Liver (tissue), 9 donors: Measurements from ENCODE around the gene C3orf70. TPM values are rescaled to one million over a fixed set of nuclear protein-coding genes. Genes with fewer than 3 reads are reported as not detected.
A peak's percentile ranks its signal among the peaks of the same experiment; 100 is the strongest.

ENCODE experiments used
- DNase-seq: peaks from one replicate; pipeline ENCODE4 v3.0.0-alpha.2; 2017; ENCODE audit warnings: low spot score
- H3K27ac ChIP-seq, 2 donors: one replicate each; pipeline ENCODE4 v1.7.0; 2013; ENCODE audit warnings: inconsistent platforms in 2 of 2, low read length in 2 of 2, control low read depth in 1 of 2, low read depth in 1 of 2, mild to moderate bottlenecking in 1 of 2
- H3K27me3 ChIP-seq, 4 donors: one replicate each; pipeline versions ENCODE4 v1.6.1 to v1.7.0; 2013; ENCODE audit warnings: low read length in 3 of 4, inconsistent platforms in 1 of 4, mild to moderate bottlenecking in 1 of 4, moderate library complexity in 1 of 4; ENCODE audit not compliant: control insufficient read depth in 4 of 4, insufficient read depth in 4 of 4
- H3K36me3 ChIP-seq, 4 donors: one replicate each; pipeline versions ENCODE4 v1.6.1 to v1.7.0; 2013; ENCODE audit warnings: low read length in 3 of 4, mild to moderate bottlenecking in 3 of 4, low read depth in 1 of 4, moderate library complexity in 1 of 4; ENCODE audit not compliant: control insufficient read depth in 4 of 4, insufficient read depth in 3 of 4
- H3K4me1 ChIP-seq, 4 donors: one replicate each; pipeline versions ENCODE4 v1.6.1 to v1.7.0; 2013; ENCODE audit warnings: low read length in 3 of 4, mild to moderate bottlenecking in 3 of 4, moderate library complexity in 1 of 4; ENCODE audit not compliant: control insufficient read depth in 4 of 4, insufficient read depth in 4 of 4
- H3K4me3 ChIP-seq, 3 donors: one replicate each; pipeline versions ENCODE4 v1.6.1 to v1.7.0; 2013; ENCODE audit warnings: low read length in 3 of 3, control low read depth in 1 of 3, low read depth in 1 of 3, mild to moderate bottlenecking in 1 of 3
- H3K9ac ChIP-seq, 2 donors: one replicate each; pipeline ENCODE4 v1.7.0; 2013; ENCODE audit warnings: low read length in 2 of 2, mild to moderate bottlenecking in 2 of 2, moderate library complexity in 2 of 2, control low read depth in 1 of 2, low read depth in 1 of 2
- H3K9me3 ChIP-seq, 4 donors: one replicate each; pipeline versions ENCODE4 v1.6.1 to v1.7.0; 2013; ENCODE audit warnings: low read length in 3 of 4; ENCODE audit not compliant: control insufficient read depth in 4 of 4
- EGR1 ChIP-seq, 2 donors: IDR thresholded peaks; 2 replicates each; pipeline ENCODE4 v1.6.1; 2016 to 2018; ENCODE audit warnings: antibody characterized with exemption in 2 of 2, low read depth in 2 of 2
- FOXA1 ChIP-seq: IDR thresholded peaks from 2 replicates; pipeline ENCODE4 v1.6.1; 2016; ENCODE audit warnings: antibody characterized with exemption
- FOXA2 ChIP-seq: IDR thresholded peaks from 2 replicates; pipeline ENCODE4 v1.6.1; 2016; ENCODE audit warnings: antibody characterized with exemption
- GABPA ChIP-seq, 2 donors: IDR thresholded peaks in 1 of 2; conservative IDR thresholded peaks in 1 of 2; 2 replicates each; pipeline ENCODE4 v1.6.1; 2016; ENCODE audit warnings: antibody characterized with exemption in 2 of 2, mild to moderate bottlenecking in 1 of 2, moderate library complexity in 1 of 2
- HNF4A ChIP-seq, 2 donors: conservative IDR thresholded peaks; 2 replicates each; pipeline ENCODE4 v1.6.1; 2016; ENCODE audit warnings: antibody characterized with exemption in 2 of 2, mild to moderate bottlenecking in 2 of 2
- HNF4G ChIP-seq: IDR thresholded peaks from 2 replicates; pipeline ENCODE4 v1.6.1; 2016; ENCODE audit warnings: antibody characterized with exemption
- JUND ChIP-seq, 2 donors: IDR thresholded peaks; 2 replicates each; pipeline ENCODE4 v1.6.1; 2016; ENCODE audit warnings: antibody characterized with exemption in 2 of 2
- NR2F2 ChIP-seq: IDR thresholded peaks from 2 replicates; pipeline ENCODE4 v1.6.1; 2016; ENCODE audit warnings: antibody characterized with exemption
- RAD21 ChIP-seq, 2 donors: IDR thresholded peaks; 2 replicates each; pipeline ENCODE4 v1.6.1; 2016; ENCODE audit warnings: antibody characterized with exemption in 2 of 2, mild to moderate bottlenecking in 2 of 2
- RXRA ChIP-seq, 2 donors: IDR thresholded peaks; 2 replicates each; pipeline ENCODE4 v1.6.1; 2017 to 2018; ENCODE audit warnings: antibody characterized with exemption in 2 of 2, mild to moderate bottlenecking in 1 of 2
- SP1 ChIP-seq: IDR thresholded peaks from 2 replicates; pipeline ENCODE4 v1.6.1; 2018; ENCODE audit warnings: antibody characterized with exemption, mild to moderate bottlenecking
- TAF1 ChIP-seq: conservative IDR thresholded peaks from 2 replicates; pipeline ENCODE4 v1.6.1; 2016; ENCODE audit warnings: antibody characterized with exemption, mild to moderate bottlenecking
- YY1 ChIP-seq: IDR thresholded peaks from 2 replicates; pipeline ENCODE4 v1.6.1; 2016; ENCODE audit warnings: antibody characterized with exemption, mild to moderate bottlenecking
- WGBS: extraction: QIAGEN DNeasy Blood & Tissue Kit; methylation state at CpG from one replicate; pipeline ENCODE4 v1.1.7; 2013; 5-methylcytosine and 5-hydroxymethylcytosine counted together
- polyA plus RNA-seq, 2 donors: library from polyadenylated mRNA; stranded (reverse) in 1 of 2; unstranded in 1 of 2; fragments of 200-250 nt in 1 of 2; fragments of >200 nt in 1 of 2; fragmentation: Nextera tagmentation in 1 of 2; extraction: Ambion mirVana in 1 of 2; gene quantifications; one replicate each; pipeline versions ENCODE4 v1.2.1 to v1.2.3, GENCODE V29; 2013 to 2015
- total RNA-seq, 2 donors: library from RNA; depleted of rRNA; stranded (reverse); fragments of >200 nt; gene quantifications; one replicate each; pipeline ENCODE4 v1.2.3, GENCODE V29; 2014
- TF ChIP-seq, protein P1 (sequence below): fragments of 150-350 bp; IDR thresholded peaks from 2 replicates; pipeline ENCODE4 v1.5.1; 2017; ENCODE audit warnings: improper control_type of control experiment, low read depth, low read length; ENCODE audit not compliant: missing input control
- TF ChIP-seq, protein P2 (sequence below): IDR thresholded peaks from 2 replicates; pipeline ENCODE4 v1.6.1; 2016; ENCODE audit warnings: antibody characterized with exemption
- TF ChIP-seq, protein P3 (sequence below): IDR thresholded peaks from 2 replicates; pipeline ENCODE4 v1.6.1; 2016; ENCODE audit warnings: antibody characterized with exemption
- TF ChIP-seq, protein P4 (sequence below): IDR thresholded peaks from 2 replicates; pipeline ENCODE4 v1.6.1; 2016; ENCODE audit warnings: antibody characterized with exemption, mild to moderate bottlenecking
- TF ChIP-seq, protein P5 (sequence below): IDR thresholded peaks from 2 replicates; pipeline ENCODE4 v1.6.1; 2016; ENCODE audit warnings: antibody characterized with exemption
- donor health status: healthy.
- donor health status: healthy.
- donor health status: healthy.
- donor health status: healthy.
- donor health status: healthy.

The C3orf70 gene
- total and polyA plus RNA-seq, 4 donors: 0.15 to 0.79 (median 0.41) TPM

DNA sequence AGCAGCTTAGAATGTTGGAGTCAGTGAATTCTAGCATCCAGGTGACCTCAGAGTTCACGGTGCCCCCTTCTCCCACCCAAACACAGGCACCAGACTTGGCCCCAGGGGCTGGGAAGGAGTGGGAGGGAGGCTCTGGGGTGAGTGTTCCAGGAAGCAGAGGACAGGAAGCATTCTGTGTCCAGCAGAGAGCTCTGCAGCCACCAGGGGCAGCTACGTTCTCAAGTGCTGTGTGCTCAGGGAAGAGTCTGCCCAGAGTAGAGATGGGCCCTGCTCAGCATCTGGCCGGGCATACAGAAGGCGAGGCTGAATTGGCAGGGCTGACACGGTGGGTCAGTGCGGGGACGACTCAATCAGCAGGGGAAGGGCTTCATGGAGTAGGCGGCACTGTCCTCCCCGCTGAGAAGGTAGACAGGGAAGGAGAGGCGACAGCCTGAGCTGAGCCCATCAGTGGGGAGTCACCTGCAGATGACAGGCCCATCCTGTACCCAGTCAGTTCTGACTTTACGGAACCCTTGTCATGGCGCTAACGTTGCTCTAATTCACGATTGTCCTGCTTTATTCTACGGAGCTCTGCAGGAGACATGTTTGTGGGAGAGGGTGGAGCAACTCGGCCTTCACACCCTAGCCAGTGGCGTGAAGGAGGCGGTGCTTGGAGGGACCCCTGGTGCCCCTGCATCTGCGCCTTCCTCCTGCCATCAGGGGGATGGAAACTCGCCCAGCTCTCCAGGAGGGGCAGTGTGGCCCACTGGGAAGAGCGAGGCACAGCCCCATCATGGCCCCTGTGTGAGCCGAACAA is 82.2 kb downstream of the C3orf70 start:
- H3K9ac ChIP-seq: no peak overlapping the region
- no peak overlapping the region for H3K4me3 ChIP-seq
- DNase-seq: no peak
- 77% methylated on average over 22 of the region's 22 CpGs for WGBS
- H3K27ac ChIP-seq: no peak overlapping the region
- H3K27me3 ChIP-seq: no peaks in the 10 kb centered on the region
- TF ChIP-seq, protein P1, sequence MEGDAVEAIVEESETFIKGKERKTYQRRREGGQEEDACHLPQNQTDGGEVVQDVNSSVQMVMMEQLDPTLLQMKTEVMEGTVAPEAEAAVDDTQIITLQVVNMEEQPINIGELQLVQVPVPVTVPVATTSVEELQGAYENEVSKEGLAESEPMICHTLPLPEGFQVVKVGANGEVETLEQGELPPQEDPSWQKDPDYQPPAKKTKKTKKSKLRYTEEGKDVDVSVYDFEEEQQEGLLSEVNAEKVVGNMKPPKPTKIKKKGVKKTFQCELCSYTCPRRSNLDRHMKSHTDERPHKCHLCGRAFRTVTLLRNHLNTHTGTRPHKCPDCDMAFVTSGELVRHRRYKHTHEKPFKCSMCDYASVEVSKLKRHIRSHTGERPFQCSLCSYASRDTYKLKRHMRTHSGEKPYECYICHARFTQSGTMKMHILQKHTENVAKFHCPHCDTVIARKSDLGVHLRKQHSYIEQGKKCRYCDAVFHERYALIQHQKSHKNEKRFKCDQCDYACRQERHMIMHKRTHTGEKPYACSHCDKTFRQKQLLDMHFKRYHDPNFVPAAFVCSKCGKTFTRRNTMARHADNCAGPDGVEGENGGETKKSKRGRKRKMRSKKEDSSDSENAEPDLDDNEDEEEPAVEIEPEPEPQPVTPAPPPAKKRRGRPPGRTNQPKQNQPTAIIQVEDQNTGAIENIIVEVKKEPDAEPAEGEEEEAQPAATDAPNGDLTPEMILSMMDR: peak; percentile 17
- no peak for TF ChIP-seq RXRA (IDR thresholded peaks at IDR 0.05)
- peak; percentile 33 to 65 for TF ChIP-seq RAD21 (IDR thresholded peaks at IDR 0.05)
- TF ChIP-seq, protein P2, sequence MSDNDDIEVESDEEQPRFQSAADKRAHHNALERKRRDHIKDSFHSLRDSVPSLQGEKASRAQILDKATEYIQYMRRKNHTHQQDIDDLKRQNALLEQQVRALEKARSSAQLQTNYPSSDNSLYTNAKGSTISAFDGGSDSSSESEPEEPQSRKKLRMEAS: no peak
- TF ChIP-seq FOXA2: no peak
- no peak for TF ChIP-seq NR2F2
- H3K36me3 ChIP-seq: no peaks in the 10 kb centered on the region
- no peaks in the 10 kb centered on the region for H3K9me3 ChIP-seq
- no peaks in the 10 kb centered on the region for H3K4me1 ChIP-seq

DNA sequence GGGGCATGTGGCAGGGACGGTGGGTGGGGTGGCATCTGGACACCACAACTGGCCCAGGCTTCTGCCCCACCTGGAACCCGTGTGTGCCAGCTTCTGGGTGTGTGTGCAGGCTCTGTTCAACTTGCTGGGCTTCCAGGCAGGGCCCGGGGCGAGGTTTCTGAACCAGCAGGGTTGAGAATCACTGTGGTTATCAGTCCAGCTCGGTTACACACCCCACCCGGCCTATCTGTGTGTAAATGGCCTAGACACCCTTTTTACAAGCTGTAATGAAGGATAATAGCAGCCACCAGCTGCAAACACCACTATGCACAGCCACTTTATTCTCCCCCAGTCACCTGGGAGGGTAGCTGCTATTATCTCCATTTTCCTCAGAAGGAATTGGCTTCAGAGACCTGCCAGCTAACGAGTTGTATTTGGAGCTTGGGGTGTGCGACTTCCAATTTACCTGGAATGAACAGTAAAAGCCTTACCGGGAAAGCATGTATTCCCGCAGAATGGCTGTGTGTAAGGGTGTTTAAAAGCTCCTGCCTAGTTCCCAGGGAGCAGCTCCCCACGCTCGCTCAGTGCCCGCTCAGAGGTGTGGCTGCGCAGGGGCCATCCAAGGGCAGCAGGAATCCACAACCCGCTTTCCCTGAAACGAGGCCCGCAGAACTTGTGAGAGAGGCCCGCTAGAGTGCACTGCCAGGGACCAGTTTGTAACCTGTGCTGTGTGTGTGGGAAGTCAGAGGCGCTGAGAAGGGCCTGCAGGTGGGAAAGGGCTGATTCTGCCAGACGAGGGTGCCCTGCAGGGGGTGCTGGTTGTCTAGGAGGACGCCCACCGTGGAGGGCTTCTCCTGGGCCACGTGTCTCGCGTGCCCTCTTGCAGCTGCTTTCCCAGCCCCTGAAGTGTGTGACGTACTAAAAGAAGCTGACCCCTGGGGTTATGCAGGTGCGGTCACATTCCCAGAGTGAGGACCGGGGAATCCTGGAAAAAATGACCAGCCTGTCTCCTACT is 83.5 kb downstream of the C3orf70 start:
- no peaks in the 10 kb centered on the region for H3K4me1 ChIP-seq
- no peak for TF ChIP-seq YY1
- TF ChIP-seq, protein P2: no peak
- TF ChIP-seq GABPA (IDR thresholded peaks at IDR 0.05 in 1 of 2, conservative IDR thresholded peaks at IDR 0.05 in 1 of 2): no peak
- no peak for TF ChIP-seq EGR1 (IDR thresholded peaks at IDR 0.05; ENCODE audit: low read depth in 2 of 2)
- TF ChIP-seq FOXA1: no peak
- TF ChIP-seq SP1: no peak
- no peak for TF ChIP-seq HNF4A (conservative IDR thresholded peaks at IDR 0.05)
- no peak for TF ChIP-seq TAF1
- no peak for TF ChIP-seq NR2F2
- no peak for TF ChIP-seq HNF4G
- TF ChIP-seq, protein P1: no peak
- TF ChIP-seq, protein P3, sequence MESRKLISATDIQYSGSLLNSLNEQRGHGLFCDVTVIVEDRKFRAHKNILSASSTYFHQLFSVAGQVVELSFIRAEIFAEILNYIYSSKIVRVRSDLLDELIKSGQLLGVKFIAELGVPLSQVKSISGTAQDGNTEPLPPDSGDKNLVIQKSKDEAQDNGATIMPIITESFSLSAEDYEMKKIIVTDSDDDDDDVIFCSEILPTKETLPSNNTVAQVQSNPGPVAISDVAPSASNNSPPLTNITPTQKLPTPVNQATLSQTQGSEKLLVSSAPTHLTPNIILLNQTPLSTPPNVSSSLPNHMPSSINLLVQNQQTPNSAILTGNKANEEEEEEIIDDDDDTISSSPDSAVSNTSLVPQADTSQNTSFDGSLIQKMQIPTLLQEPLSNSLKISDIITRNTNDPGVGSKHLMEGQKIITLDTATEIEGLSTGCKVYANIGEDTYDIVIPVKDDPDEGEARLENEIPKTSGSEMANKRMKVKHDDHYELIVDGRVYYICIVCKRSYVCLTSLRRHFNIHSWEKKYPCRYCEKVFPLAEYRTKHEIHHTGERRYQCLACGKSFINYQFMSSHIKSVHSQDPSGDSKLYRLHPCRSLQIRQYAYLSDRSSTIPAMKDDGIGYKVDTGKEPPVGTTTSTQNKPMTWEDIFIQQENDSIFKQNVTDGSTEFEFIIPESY: no peak
- no peak for TF ChIP-seq FOXA2
- TF ChIP-seq, protein P4, sequence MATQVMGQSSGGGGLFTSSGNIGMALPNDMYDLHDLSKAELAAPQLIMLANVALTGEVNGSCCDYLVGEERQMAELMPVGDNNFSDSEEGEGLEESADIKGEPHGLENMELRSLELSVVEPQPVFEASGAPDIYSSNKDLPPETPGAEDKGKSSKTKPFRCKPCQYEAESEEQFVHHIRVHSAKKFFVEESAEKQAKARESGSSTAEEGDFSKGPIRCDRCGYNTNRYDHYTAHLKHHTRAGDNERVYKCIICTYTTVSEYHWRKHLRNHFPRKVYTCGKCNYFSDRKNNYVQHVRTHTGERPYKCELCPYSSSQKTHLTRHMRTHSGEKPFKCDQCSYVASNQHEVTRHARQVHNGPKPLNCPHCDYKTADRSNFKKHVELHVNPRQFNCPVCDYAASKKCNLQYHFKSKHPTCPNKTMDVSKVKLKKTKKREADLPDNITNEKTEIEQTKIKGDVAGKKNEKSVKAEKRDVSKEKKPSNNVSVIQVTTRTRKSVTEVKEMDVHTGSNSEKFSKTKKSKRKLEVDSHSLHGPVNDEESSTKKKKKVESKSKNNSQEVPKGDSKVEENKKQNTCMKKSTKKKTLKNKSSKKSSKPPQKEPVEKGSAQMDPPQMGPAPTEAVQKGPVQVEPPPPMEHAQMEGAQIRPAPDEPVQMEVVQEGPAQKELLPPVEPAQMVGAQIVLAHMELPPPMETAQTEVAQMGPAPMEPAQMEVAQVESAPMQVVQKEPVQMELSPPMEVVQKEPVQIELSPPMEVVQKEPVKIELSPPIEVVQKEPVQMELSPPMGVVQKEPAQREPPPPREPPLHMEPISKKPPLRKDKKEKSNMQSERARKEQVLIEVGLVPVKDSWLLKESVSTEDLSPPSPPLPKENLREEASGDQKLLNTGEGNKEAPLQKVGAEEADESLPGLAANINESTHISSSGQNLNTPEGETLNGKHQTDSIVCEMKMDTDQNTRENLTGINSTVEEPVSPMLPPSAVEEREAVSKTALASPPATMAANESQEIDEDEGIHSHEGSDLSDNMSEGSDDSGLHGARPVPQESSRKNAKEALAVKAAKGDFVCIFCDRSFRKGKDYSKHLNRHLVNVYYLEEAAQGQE: no peak
- no peak for TF ChIP-seq JUND (IDR thresholded peaks at IDR 0.05)
- TF ChIP-seq RAD21 (IDR thresholded peaks at IDR 0.05): no peak
- TF ChIP-seq, protein P5, sequence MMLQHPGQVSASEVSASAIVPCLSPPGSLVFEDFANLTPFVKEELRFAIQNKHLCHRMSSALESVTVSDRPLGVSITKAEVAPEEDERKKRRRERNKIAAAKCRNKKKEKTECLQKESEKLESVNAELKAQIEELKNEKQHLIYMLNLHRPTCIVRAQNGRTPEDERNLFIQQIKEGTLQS: no peak
- TF ChIP-seq RXRA (IDR thresholded peaks at IDR 0.05): no peak
- no peaks in the 10 kb centered on the region for H3K27me3 ChIP-seq
- no peaks in the 10 kb centered on the region for H3K9me3 ChIP-seq
- no peak overlapping the region for H3K9ac ChIP-seq
- DNase-seq: no peak
- 79% methylated on average over 28 of the region's 28 CpGs for WGBS
- no peak overlapping the region for H3K27ac ChIP-seq
- H3K4me3 ChIP-seq: no peak overlapping the region
- H3K36me3 ChIP-seq: no peaks in the 10 kb centered on the region
